ENCODE results near the gene CNKSR3. TPM values are rescaled to one million over a fixed set of nuclear protein-coding genes. Genes with fewer than 3 reads are reported as not detected.

Gene CNKSR3
- total RNA-seq, 1 donor from 2014 or later: 0.09 TPM

GRCh38 chr6:154404791-154405400, 105.6 kb downstream of the CNKSR3 start:
- Mint-ChIP-seq H3K27me3 (ENCODE audit: low read depth) (no peaks in the 10 kb centered on the region), H3K9me3 (no peaks in the 10 kb centered on the region), H3K36me3 (ENCODE audit: low read depth) (no peaks in the 10 kb centered on the region), H3K27ac (no peak overlapping the region), H3K4me3 (ENCODE audit: low read depth) (no peak overlapping the region), H3K4me1 (ENCODE audit: low read depth) (peaks cover 3% of the 10 kb centered on the region)
- intact Hi-C loops (cut with micrococcal nuclease): no loop called here
- no peak for DNase-seq (ENCODE audit: low spot score)

GRCh38 chr6:154403788-154404187, 106.7 kb downstream of the CNKSR3 start:
- H3K4me1 Mint-ChIP-seq (ENCODE audit: low read depth): peaks cover 3% of the 10 kb centered on the region
- DNase-seq (ENCODE audit: low spot score): no peak
- no peaks in the 10 kb centered on the region for H3K36me3 Mint-ChIP-seq (ENCODE audit: low read depth)
- H3K9me3 Mint-ChIP-seq: no peaks in the 10 kb centered on the region
- no peaks in the 10 kb centered on the region for H3K27me3 Mint-ChIP-seq (ENCODE audit: low read depth)
- H3K4me3 Mint-ChIP-seq (ENCODE audit: low read depth): no peak overlapping the region
- intact Hi-C loops (cut with micrococcal nuclease): no loop called here
- H3K27ac Mint-ChIP-seq: no peak overlapping the region

GRCh38 chr6:154402081-154402780, 108.3 kb downstream of the CNKSR3 start:
- Mint-ChIP-seq H3K27ac (no peak overlapping the region), H3K4me1 (ENCODE audit: low read depth) (peaks cover 3% of the 10 kb centered on the region), H3K36me3 (ENCODE audit: low read depth) (no peaks in the 10 kb centered on the region), H3K9me3 (no peaks in the 10 kb centered on the region), H3K4me3 (ENCODE audit: low read depth) (no peak overlapping the region), H3K27me3 (ENCODE audit: low read depth) (no peaks in the 10 kb centered on the region)
- intact Hi-C loops (cut with micrococcal nuclease): no loop called here
- DNase-seq (ENCODE audit: low spot score): no peak

- Mint-ChIP-seq H3K27me3 (ENCODE audit: low read depth) (peaks cover 4% of the 10 kb centered on the region), H3K27ac (no peak overlapping the region)
Measured at GRCh38 chr6:154399097-154399496, 111.4 kb downstream of the CNKSR3 start.

GRCh38 chr6:154397491-154398195, 112.8 kb downstream of the CNKSR3 start:
- peaks cover 4% of the 10 kb centered on the region for H3K27me3 Mint-ChIP-seq (ENCODE audit: low read depth)
- H3K36me3 Mint-ChIP-seq (ENCODE audit: low read depth): no peaks in the 10 kb centered on the region
- no peaks in the 10 kb centered on the region for H3K9me3 Mint-ChIP-seq
- no peak for DNase-seq (ENCODE audit: low spot score)
- intact Hi-C loops (cut with micrococcal nuclease): no loop called here
- H3K4me3 Mint-ChIP-seq (ENCODE audit: low read depth): no peak overlapping the region
- H3K27ac Mint-ChIP-seq: no peak overlapping the region
- no peaks in the 10 kb centered on the region for H3K4me1 Mint-ChIP-seq (ENCODE audit: low read depth)

More at GRCh38 chr6:154399097-154399496, 111.4 kb downstream of the CNKSR3 start:
- no peaks in the 10 kb centered on the region for H3K36me3 Mint-ChIP-seq (ENCODE audit: low read depth)
- no peaks in the 10 kb centered on the region for H3K9me3 Mint-ChIP-seq
- H3K4me3 Mint-ChIP-seq (ENCODE audit: low read depth): no peak overlapping the region
- DNase-seq (ENCODE audit: low spot score): no peak
- peaks cover 2% of the 10 kb centered on the region for H3K4me1 Mint-ChIP-seq (ENCODE audit: low read depth)
- intact Hi-C loops (cut with micrococcal nuclease): no loop called here

GRCh38 chr6:154395878-154396277, 114.6 kb downstream of the CNKSR3 start:
- H3K36me3 Mint-ChIP-seq (ENCODE audit: low read depth): no peaks in the 10 kb centered on the region
- H3K27me3 Mint-ChIP-seq (ENCODE audit: low read depth): peaks cover 4% of the 10 kb centered on the region
- H3K4me1 Mint-ChIP-seq (ENCODE audit: low read depth): no peaks in the 10 kb centered on the region
- no peak overlapping the region for H3K27ac Mint-ChIP-seq
- intact Hi-C loops (cut with micrococcal nuclease): no loop called here
- no peak for DNase-seq (ENCODE audit: low spot score)
- H3K4me3 Mint-ChIP-seq (ENCODE audit: low read depth): no peak overlapping the region
- H3K9me3 Mint-ChIP-seq: no peaks in the 10 kb centered on the region

GRCh38 chr6:154395316-154395715, 115.2 kb downstream of the CNKSR3 start:
- Mint-ChIP-seq H3K27ac (no peak overlapping the region), H3K36me3 (ENCODE audit: low read depth) (no peaks in the 10 kb centered on the region), H3K4me1 (ENCODE audit: low read depth) (no peaks in the 10 kb centered on the region), H3K4me3 (ENCODE audit: low read depth) (no peak overlapping the region), H3K9me3 (no peaks in the 10 kb centered on the region), H3K27me3 (ENCODE audit: low read depth) (peaks cover 4% of the 10 kb centered on the region)
- DNase-seq (ENCODE audit: low spot score): no peak
- intact Hi-C loops (cut with micrococcal nuclease): no loop called here

- Mint-ChIP-seq H3K36me3 (ENCODE audit: low read depth) (no peaks in the 10 kb centered on the region), H3K4me1 (ENCODE audit: low read depth) (no peaks in the 10 kb centered on the region), H3K27ac (no peak overlapping the region), H3K9me3 (no peaks in the 10 kb centered on the region), H3K4me3 (ENCODE audit: low read depth) (no peak overlapping the region), H3K27me3 (ENCODE audit: low read depth) (peaks cover 4% of the 10 kb centered on the region)
- DNase-seq (ENCODE audit: low spot score): no peak
- intact Hi-C loops (cut with micrococcal nuclease): no loop called here
Measured at GRCh38 chr6:154394571-154394970, 115.9 kb downstream of the CNKSR3 start.

GRCh38 chr6:154390034-154390433, 120.5 kb downstream of the CNKSR3 start:
- DNase-seq (ENCODE audit: low spot score): no peak
- intact Hi-C loops (cut with micrococcal nuclease): no loop called here
- Mint-ChIP-seq H3K4me1 (ENCODE audit: low read depth) (no peaks in the 10 kb centered on the region), H3K9me3 (no peaks in the 10 kb centered on the region), H3K27ac (no peak overlapping the region), H3K27me3 (ENCODE audit: low read depth) (peaks cover 7% of the 10 kb centered on the region), H3K36me3 (ENCODE audit: low read depth) (no peaks in the 10 kb centered on the region), H3K4me3 (ENCODE audit: low read depth) (no peak overlapping the region)

- intact Hi-C loops (cut with micrococcal nuclease): no loop called here
- no peaks in the 10 kb centered on the region for H3K36me3 Mint-ChIP-seq (ENCODE audit: low read depth)
- no peak for DNase-seq (ENCODE audit: low spot score)
- H3K27me3 Mint-ChIP-seq (ENCODE audit: low read depth): peaks cover 3% of the 10 kb centered on the region
- no peak overlapping the region for H3K4me3 Mint-ChIP-seq (ENCODE audit: low read depth)
- no peaks in the 10 kb centered on the region for H3K4me1 Mint-ChIP-seq (ENCODE audit: low read depth)
- no peak overlapping the region for H3K27ac Mint-ChIP-seq
- no peaks in the 10 kb centered on the region for H3K9me3 Mint-ChIP-seq
Measured at GRCh38 chr6:154388803-154389202, 121.7 kb downstream of the CNKSR3 start.

- no peaks in the 10 kb centered on the region for H3K9me3 Mint-ChIP-seq
- H3K4me1 Mint-ChIP-seq (ENCODE audit: low read depth): no peaks in the 10 kb centered on the region
- no peak overlapping the region for H3K4me3 Mint-ChIP-seq (ENCODE audit: low read depth)
- intact Hi-C loops (cut with micrococcal nuclease): no loop called here
- H3K27me3 Mint-ChIP-seq (ENCODE audit: low read depth): peaks cover 3% of the 10 kb centered on the region
- H3K27ac Mint-ChIP-seq: no peak overlapping the region
- no peak for DNase-seq (ENCODE audit: low spot score)
- H3K36me3 Mint-ChIP-seq (ENCODE audit: low read depth): no peaks in the 10 kb centered on the region
Measured at GRCh38 chr6:154386848-154387717, 123.4 kb downstream of the CNKSR3 start.

GRCh38 chr6:154384191-154384590, 126.3 kb downstream of the CNKSR3 start:
- no peaks in the 10 kb centered on the region for H3K36me3 Mint-ChIP-seq (ENCODE audit: low read depth)
- no peak overlapping the region for H3K4me3 Mint-ChIP-seq (ENCODE audit: low read depth)
- intact Hi-C loops (cut with micrococcal nuclease): no loop called here
- no peaks in the 10 kb centered on the region for H3K9me3 Mint-ChIP-seq
- no peak overlapping the region for H3K27ac Mint-ChIP-seq
- H3K27me3 Mint-ChIP-seq (ENCODE audit: low read depth): peaks cover 3% of the 10 kb centered on the region
- DNase-seq (ENCODE audit: low spot score): no peak
- no peaks in the 10 kb centered on the region for H3K4me1 Mint-ChIP-seq (ENCODE audit: low read depth)
